BJ (cell line): ENCODE data around the gene SPAG17. TPM values are rescaled to one million over a fixed set of nuclear protein-coding genes. Genes with fewer than 3 reads are reported as not detected.

Experiments used
- CTCF ChIA-PET: fragments of 350-600 bp; formaldehyde crosslinking; extraction: SDS; loops from one replicate; lab custom pipeline; 2021; ENCODE audit warnings: antibody characterized with exemption, inconsistent platforms; lab: Yijun Ruan, JAX
- POLR2A ChIA-PET: fragments of 300-600 bp; sonication (Branson Sonifier 250); formaldehyde crosslinking; extraction: SDS; loops from one replicate; lab custom pipeline; 2021; ENCODE audit warnings: antibody characterized with exemption; lab: Charles Lee
- DNase-seq: peaks from one replicate; pipeline ENCODE4 v3.0.0-alpha.2; 2011; ENCODE audit warnings: low read depth
- H3K27me3 ChIP-seq: 2 replicates; pipeline ENCODE4 v1.6.0; 2011; ENCODE audit warnings: low read length; ENCODE audit not compliant: control insufficient read depth, insufficient read depth
- H3K36me3 ChIP-seq: 2 replicates; pipeline ENCODE4 v1.5.1; 2011; ENCODE audit warnings: low read length; ENCODE audit not compliant: control insufficient read depth, insufficient read depth
- H3K4me3 ChIP-seq: 2 replicates; pipeline ENCODE4 v1.5.1; 2011; ENCODE audit warnings: low read depth, mild to moderate bottlenecking, control low read depth, low read length
- CTCF ChIP-seq: IDR thresholded peaks from 2 replicates; pipeline ENCODE4 v1.5.1; 2011; ENCODE audit warnings: low read depth, mild to moderate bottlenecking, control low read depth, inconsistent platforms, low read length, moderate library complexity; ENCODE audit not compliant: insufficient read depth
- polyA plus RNA-seq: library from polyadenylated mRNA; depleted of rRNA; stranded (reverse); fragments of >200 nt; gene quantifications from 2 replicates; pipeline ENCODE4 v1.2.3, GENCODE V29; 2011

SPAG17 gene
- polyA plus RNA-seq, 1 experiment = 0.09 TPM

- no peak for DNase-seq
- ChIA-PET CTCF (no interaction called here), POLR2A (no interaction called here)
- TF ChIP-seq CTCF = no peak
- Histone ChIP-seq H3K36me3 (no peaks in the 10 kb centered on the region), H3K27me3 (no peaks in the 10 kb centered on the region; the same call in 1 of the 2 replicates), H3K4me3 (no peak overlapping the region)
These were observed 152.1 kb downstream of the SPAG17 start for GRCh38 chr1:118032883-118033282.

DNA sequence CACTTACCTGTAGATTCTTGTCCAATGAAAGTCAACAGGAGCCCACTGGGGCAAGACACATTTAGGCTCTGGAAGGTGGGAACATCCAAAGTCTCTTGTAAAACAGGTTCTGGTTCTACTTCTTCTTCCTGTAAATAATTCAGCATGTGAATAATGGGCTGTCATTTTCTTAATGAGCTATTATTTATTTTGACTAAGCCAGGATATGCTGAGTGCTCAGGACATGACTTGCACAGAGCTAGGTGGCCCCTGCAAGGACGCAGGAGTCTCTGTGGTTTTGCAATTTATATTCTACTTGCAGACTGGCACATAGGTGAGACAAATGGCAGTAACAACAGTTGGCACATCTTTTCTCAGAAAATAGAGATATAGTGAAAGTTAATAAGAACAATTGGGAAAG is 156.8 kb downstream of the SPAG17 start:
- ChIA-PET CTCF (no interaction called here), POLR2A (no interaction called here)
- Histone ChIP-seq H3K4me3 (no peak overlapping the region), H3K27me3 (no peaks in the 10 kb centered on the region), H3K36me3 (no peaks in the 10 kb centered on the region)
- no peak for DNase-seq
- no peak for TF ChIP-seq CTCF

- no peak for DNase-seq
- Histone ChIP-seq H3K27me3 (no peaks in the 10 kb centered on the region), H3K36me3 (no peaks in the 10 kb centered on the region), H3K4me3 (no peak overlapping the region)
- CTCF ChIA-PET = no interaction called here
- TF ChIP-seq CTCF = no peak
- POLR2A ChIA-PET = no interaction called here
These were observed 161.8 kb downstream of the SPAG17 start for GRCh38 chr1:118023199-118023598.

DNA sequence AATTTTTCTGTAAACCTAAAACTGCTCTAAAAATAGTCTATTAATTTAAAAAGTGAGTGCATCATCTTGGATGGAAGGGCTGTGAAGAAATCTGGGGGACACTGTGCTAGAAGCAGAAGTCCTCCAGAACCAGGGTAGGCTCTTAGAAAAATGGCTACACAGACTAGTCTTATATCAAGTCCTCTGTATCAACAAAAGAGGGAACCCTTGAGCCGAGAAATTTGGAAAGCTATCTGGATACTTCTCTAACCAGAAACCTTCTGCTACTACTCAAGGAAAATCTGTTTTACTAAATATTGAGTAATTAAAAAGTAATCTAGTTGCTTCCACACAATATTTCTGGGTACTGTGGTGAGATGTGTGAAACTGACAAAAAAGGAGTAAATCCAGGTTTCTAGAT is 163.4 kb downstream of the SPAG17 start:
- CTCF ChIA-PET = interaction anchor here (0.7 kb wide), 1 partner anchor 130 kb away, joined by 3 read pairs; no protein-coding TSS in a partner anchor
- POLR2A ChIA-PET = no interaction called here
- Histone ChIP-seq H3K4me3 (no peak overlapping the region), H3K27me3 (no peaks in the 10 kb centered on the region), H3K36me3 (no peaks in the 10 kb centered on the region)
- DNase-seq = no peak
- TF ChIP-seq CTCF = no peak

DNA sequence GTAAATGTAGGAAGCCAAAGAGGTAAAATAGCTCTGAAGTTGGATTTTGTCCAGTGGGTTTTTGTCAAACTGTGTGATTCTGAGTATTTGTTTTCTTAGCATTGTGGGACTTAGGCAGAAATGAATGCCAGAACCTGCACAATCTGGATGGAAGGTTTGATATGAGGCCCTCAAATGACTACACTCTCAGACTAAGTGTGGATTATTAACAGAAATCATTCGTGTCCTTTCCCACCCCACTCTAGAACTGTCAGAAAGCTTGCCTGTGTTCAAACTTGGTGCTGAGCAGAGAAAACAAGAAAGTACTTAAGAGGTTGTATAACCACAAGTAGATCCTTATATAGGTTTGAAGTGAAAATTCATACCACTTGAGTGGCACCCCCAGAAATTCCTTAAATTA is 167.0 kb downstream of the SPAG17 start:
- DNase-seq = no peak
- ChIA-PET POLR2A (no interaction called here), CTCF (no interaction called here)
- Histone ChIP-seq H3K27me3 (no peaks in the 10 kb centered on the region), H3K36me3 (no peaks in the 10 kb centered on the region), H3K4me3 (no peak overlapping the region)
- TF ChIP-seq CTCF = no peak
